ENCODE measurements around the gene PTPRD. TPM values are rescaled to one million over a fixed set of nuclear protein-coding genes. Genes with fewer than 3 reads are reported as not detected.

The PTPRD gene
- total and polyA plus RNA-seq, 2 donors from 2014 or later, result 6.4 to 78.9 TPM

- H3K36me3 ChIP-seq (ENCODE audit: control insufficient read depth in 2 of 3, insufficient read depth in 3 of 3, low read length in 3 of 3), result no peaks in the 10 kb centered on the region
- no peak for DNase-seq
- no peak overlapping the region for H3K9ac ChIP-seq (ENCODE audit: low read length in 3 of 3)
- intact Hi-C loops (cut with DNase I), result no loop called here
- no peaks in the 10 kb centered on the region for H3K27me3 ChIP-seq (ENCODE audit: control insufficient read depth, insufficient read depth, low read length)
- H3K9me3 ChIP-seq (ENCODE audit: control insufficient read depth in 2 of 3, insufficient read depth in 1 of 3, low read length in 3 of 3), result no peaks in the 10 kb centered on the region
- no peak for TF ChIP-seq CTCF (IDR thresholded peaks at IDR 0.05; ENCODE audit: borderline replicate concordance, extremely low read depth, insufficient read depth)
- FAIRE-seq, result no peak
- no peaks in the 10 kb centered on the region for H3K4me1 ChIP-seq (ENCODE audit: control insufficient read depth in 2 of 3, insufficient read depth in 2 of 3, low read depth in 1 of 3, low read length in 3 of 3)
- no peak overlapping the region for H3K4me3 ChIP-seq (ENCODE audit: low read length in 3 of 3)
- no peak overlapping the region for H3K27ac ChIP-seq (ENCODE audit: low read depth in 2 of 2, low read length in 2 of 2)
Observed at GRCh38 chr9:8879284-8879683, 1733.5 kb downstream of the PTPRD start.

GRCh38 chr9:8877753-8878494 lies 1734.9 kb downstream of the PTPRD start:
- no peaks in the 10 kb centered on the region for H3K36me3 ChIP-seq (ENCODE audit: control insufficient read depth in 2 of 3, insufficient read depth in 3 of 3, low read length in 3 of 3)
- intact Hi-C loops (cut with DNase I), result no loop called here
- no peak overlapping the region for H3K9ac ChIP-seq (ENCODE audit: low read length in 3 of 3)
- no peaks in the 10 kb centered on the region for H3K27me3 ChIP-seq (ENCODE audit: control insufficient read depth, insufficient read depth, low read length)
- H3K4me1 ChIP-seq (ENCODE audit: control insufficient read depth in 2 of 3, insufficient read depth in 2 of 3, low read depth in 1 of 3, low read length in 3 of 3), result no peaks in the 10 kb centered on the region
- FAIRE-seq, result no peak
- H3K27ac ChIP-seq (ENCODE audit: low read depth in 2 of 2, low read length in 2 of 2), result no peak overlapping the region
- no peak overlapping the region for H3K4me3 ChIP-seq (ENCODE audit: low read length in 3 of 3)
- TF ChIP-seq CTCF (IDR thresholded peaks at IDR 0.05; ENCODE audit: borderline replicate concordance, extremely low read depth, insufficient read depth), result no peak
- DNase-seq, result no peak
- H3K9me3 ChIP-seq (ENCODE audit: control insufficient read depth in 2 of 3, insufficient read depth in 1 of 3, low read length in 3 of 3), result no peaks in the 10 kb centered on the region

GRCh38 chr9:8876303-8876702 lies 1736.5 kb downstream of the PTPRD start:
- DNase-seq (no peak), FAIRE-seq (no peak)
- no peak overlapping the region for H3K27ac ChIP-seq (ENCODE audit: low read depth in 2 of 2, low read length in 2 of 2)
- H3K36me3 ChIP-seq (ENCODE audit: control insufficient read depth in 2 of 3, insufficient read depth in 3 of 3, low read length in 3 of 3), result no peaks in the 10 kb centered on the region
- H3K9ac ChIP-seq (ENCODE audit: low read length in 3 of 3), result no peak overlapping the region
- no peak for TF ChIP-seq CTCF (IDR thresholded peaks at IDR 0.05; ENCODE audit: borderline replicate concordance, extremely low read depth, insufficient read depth)
- intact Hi-C loops (cut with DNase I), result no loop called here
- H3K27me3 ChIP-seq (ENCODE audit: control insufficient read depth, insufficient read depth, low read length), result no peaks in the 10 kb centered on the region
- no peaks in the 10 kb centered on the region for H3K9me3 ChIP-seq (ENCODE audit: control insufficient read depth in 2 of 3, insufficient read depth in 1 of 3, low read length in 3 of 3)
- no peaks in the 10 kb centered on the region for H3K4me1 ChIP-seq (ENCODE audit: control insufficient read depth in 2 of 3, insufficient read depth in 2 of 3, low read depth in 1 of 3, low read length in 3 of 3)
- H3K4me3 ChIP-seq (ENCODE audit: low read length in 3 of 3), result no peak overlapping the region

- intact Hi-C loops (cut with DNase I), result no loop called here
- Histone ChIP-seq H3K9ac (ENCODE audit: low read length in 3 of 3) (no peak overlapping the region), H3K4me1 (ENCODE audit: control insufficient read depth in 2 of 3, insufficient read depth in 2 of 3, low read depth in 1 of 3, low read length in 3 of 3) (no peaks in the 10 kb centered on the region), H3K36me3 (ENCODE audit: control insufficient read depth in 2 of 3, insufficient read depth in 3 of 3, low read length in 3 of 3) (no peaks in the 10 kb centered on the region), H3K27ac (ENCODE audit: low read depth in 2 of 2, low read length in 2 of 2) (no peak overlapping the region), H3K4me3 (ENCODE audit: low read length in 3 of 3) (no peak overlapping the region), H3K9me3 (ENCODE audit: control insufficient read depth in 2 of 3, insufficient read depth in 1 of 3, low read length in 3 of 3) (no peaks in the 10 kb centered on the region), H3K27me3 (ENCODE audit: control insufficient read depth, insufficient read depth, low read length) (no peaks in the 10 kb centered on the region)
- FAIRE-seq, result no peak
- no peak for TF ChIP-seq CTCF (IDR thresholded peaks at IDR 0.05; ENCODE audit: borderline replicate concordance, extremely low read depth, insufficient read depth)
- no peak for DNase-seq
Observed at GRCh38 chr9:8874482-8874881, 1738.3 kb downstream of the PTPRD start.

All from kidney (tissue), 14 donors.